ENCODE results near the gene FBXL20.
A peak's percentile ranks its signal among the peaks of the same experiment; 100 is the strongest.
"Not testable (repeated sequence)": the region's sequence is repeated elsewhere in the genome, so short reads cannot be mapped to it uniquely, and the experiment has no call there.

The FBXL20 gene

GRCh38 chr17:39401412-39402243, at the start of gene FBXL20:
TSS of gene FBXL20 (minus strand) at chr17:39401626. CDS start at chr17:39401402, 224 bp downstream.
- peak; percentile 94 for DNase-seq (ENCODE audit: low spot score)

DNA sequence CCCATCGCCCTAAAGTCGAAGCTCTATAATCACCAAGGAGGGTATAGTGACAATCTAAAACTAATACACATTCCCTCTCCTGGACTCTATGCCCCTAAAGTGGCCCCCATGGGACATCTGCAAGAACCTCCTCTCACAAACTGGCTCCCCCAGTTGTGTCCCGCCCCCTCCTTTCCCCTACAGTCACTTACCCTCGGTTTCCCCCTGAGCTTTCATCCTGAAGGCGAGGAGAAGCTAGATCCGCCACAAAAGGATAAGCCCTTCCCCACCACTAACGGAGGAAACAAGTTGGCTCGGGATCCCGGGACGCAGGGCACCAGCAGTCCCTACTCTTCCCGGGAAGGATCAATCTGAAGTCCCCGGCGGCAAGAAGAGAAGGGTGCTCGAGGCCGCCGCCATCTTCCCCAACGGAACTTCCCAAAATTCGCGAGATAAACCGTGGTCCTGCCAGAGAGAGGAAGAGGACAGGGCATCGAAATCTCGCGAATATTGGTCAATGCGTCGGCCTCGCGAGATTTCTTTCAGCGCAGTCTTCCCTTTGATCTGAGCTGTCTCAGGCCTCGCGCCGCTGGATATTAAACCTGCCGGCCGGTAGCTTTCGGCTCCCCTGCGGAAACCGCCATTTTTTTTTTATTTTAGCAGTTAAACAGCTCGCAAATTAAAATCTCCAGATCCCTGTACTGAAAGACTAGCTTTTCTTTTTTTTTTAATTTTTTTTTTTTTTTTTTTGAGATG, 49.6 kb upstream of the FBXL20 start, which contains the start of gene MED1:
Gene MED1 (minus strand): TSS at position 417 of the 735 bp plus-strand sequence. CDS start 201 bp downstream, at position 216.
- peak; percentile 99 for DNase-seq (ENCODE audit: low spot score)

GRCh38 chr17:39450051-39450450, 48.6 kb upstream of the FBXL20 start:
- DNase-seq (ENCODE audit: low spot score): no peak

- no peak for DNase-seq (ENCODE audit: low spot score)
Measured at GRCh38 chr17:39447561-39447960, 46.1 kb upstream of the FBXL20 start.

GRCh38 chr17:39443326-39443725, 41.9 kb upstream of the FBXL20 start:
- DNase-seq (ENCODE audit: low spot score): no peak

GRCh38 chr17:39439868-39440267, 38.4 kb upstream of the FBXL20 start:
- DNase-seq (ENCODE audit: low spot score): not testable (repeated sequence)

- DNase-seq (ENCODE audit: low spot score): no peak
Measured at GRCh38 chr17:39429600-39429999, 28.2 kb upstream of the FBXL20 start.

GRCh38 chr17:39416141-39416540, 14.7 kb upstream of the FBXL20 start:
- DNase-seq (ENCODE audit: low spot score): no peak

DNA sequence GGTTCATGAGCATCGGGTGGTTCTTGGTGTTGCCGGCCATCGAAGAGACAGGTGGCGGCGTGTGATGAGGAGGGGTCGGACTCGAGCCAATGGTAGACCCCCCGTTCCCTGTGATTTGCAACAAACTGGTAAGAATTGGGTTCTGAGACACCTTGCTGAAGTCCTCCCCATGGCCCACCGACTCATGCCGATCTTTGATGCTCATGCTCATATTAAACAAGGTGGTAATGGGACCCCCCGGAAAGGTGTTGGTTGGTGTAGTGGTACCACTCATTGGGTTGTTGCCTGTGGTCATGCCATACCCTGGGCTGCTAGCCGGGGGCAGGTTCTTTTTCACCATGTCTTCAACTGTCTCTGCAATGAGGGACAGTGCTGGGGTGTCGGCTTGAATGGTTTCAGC, 8.9 kb upstream of the FBXL20 start:
- no peak for DNase-seq (ENCODE audit: low spot score)

GRCh38 chr17:39408360-39408759, 6.9 kb upstream of the FBXL20 start:
- no peak for DNase-seq (ENCODE audit: low spot score)

- DNase-seq (ENCODE audit: low spot score): no peak
Measured at GRCh38 chr17:39406951-39407350, 5.5 kb upstream of the FBXL20 start.

DNA sequence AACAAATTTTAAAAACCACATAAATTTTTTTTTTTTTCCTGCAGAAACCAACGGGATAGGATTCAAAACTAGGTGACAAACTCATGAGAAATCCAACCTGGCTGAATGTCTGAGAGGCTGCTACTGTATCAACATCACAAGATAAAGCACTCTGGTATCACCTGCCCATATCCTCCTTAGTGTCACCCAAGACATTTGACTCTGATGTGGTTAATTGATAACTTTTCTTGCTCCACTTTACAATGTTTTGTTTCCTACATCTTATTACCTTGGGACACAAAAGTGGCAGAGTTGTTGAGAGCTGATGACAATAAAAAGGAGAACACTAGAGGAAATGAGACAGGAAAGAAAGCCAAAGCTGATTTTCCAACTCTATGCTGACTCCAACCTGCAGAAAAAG, 4.0 kb upstream of the FBXL20 start:
- no peak for DNase-seq (ENCODE audit: low spot score)

DNA sequence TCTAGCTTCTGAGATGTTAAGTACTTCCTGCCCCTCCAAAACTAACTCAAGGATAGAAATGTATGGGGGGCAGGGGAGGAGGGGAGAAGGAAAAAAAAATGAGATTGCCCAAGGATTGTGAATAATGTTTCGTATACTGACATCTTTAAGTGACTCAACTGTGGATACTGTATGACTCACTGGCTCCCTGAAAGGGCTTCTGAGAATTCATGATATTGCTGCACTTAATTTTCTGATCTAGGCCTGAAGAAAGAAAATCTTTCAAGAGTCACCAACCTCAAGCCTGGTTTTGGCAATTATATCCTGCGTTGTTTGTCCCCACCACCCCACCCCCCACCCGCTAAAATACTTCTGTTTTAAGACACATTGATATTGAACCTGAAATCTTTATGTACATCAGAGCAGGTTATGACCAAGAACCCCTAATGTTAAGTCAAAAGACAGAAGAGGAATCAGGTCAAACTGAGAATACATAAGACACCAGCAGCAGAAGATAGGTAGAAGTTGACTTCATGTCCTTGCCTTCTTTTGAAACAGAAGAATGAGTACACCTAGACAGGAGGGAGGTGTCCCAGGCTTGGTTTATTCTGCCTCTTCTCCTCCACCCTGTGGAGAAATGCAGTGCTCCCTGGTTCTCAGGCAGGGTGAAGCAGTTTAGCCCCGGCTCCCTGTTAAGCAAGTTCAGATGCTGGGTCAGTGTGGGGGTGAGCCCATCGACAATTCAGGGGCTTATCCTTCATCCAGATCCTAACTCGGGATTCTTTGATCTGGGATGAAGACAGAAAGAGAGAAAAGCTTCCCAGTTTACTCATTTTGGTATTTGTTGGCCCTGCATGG, 3.3 kb upstream of the FBXL20 start:
- DNase-seq (ENCODE audit: low spot score): no peak

DNA sequence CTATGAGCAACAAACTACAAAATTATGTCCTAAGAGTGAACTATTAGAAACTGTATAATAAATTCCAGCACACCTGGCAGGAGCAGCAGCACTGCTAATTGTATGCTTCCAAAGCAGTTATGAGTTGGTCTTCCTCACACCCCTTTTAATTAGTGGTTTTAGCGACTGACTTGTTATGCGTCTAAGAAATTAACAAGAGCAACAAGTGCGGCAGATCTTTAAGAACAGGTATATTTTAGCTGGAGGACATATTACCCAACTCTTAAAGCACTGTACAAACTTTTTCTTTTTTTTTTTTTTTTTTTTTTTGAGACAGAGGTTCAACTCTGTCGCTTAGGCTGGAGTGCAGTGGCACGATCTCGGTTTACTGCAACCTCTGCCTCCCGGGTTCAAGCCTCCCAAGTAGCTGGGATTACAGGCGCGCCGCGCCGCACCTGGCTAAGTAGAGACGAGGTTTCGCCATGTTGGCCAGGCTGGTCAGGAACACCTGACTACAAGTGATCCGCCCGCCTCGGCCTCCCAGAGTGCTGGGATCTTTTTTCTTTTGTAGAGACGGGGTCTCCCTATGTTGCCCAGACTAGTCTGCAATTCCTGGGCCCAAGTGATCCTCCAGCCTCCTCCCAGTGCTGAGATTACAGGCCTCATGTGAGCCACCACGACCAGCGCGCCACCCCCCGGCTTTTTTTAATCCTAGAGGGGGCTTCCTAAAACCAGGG, 1.6 kb upstream of the FBXL20 start:
- no peak for DNase-seq (ENCODE audit: low spot score)

DNA sequence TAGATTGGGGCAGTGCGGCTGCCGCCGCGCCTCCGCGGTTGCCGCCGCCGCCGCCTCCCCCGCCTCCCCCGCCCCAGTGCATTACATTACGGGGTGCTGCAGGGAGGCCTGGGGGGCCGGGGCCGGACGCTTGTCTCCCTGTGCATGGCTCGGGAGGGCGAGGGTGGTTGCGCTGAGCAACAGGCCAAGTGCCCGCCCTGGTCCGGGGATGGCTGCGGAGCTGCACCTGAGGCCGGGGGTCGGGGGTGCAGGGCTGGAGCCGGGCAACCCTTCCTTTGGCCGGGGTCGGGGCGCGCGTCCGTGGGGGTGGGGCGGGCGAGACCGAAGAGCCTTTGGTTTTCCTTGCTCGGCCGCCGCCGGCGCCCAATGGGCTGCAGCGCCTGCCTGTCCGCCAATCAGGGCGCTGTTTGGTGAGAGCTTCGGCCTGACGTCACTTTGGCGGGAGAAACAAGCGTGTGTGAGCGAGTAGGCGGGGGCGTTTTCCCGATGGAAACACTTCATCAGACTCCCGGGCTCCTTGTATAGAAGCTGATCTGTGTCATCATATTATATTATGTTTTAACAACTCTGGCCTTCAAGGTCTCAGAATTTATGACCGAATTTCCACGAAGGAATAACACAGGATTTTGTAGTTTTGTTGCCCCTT, 941 bp upstream of the FBXL20 start:
- DNase-seq (ENCODE audit: low spot score): peak; percentile 93

- peak; percentile 31 for DNase-seq (ENCODE audit: low spot score)
Measured at GRCh38 chr17:39400547-39401411, 647 bp downstream of the FBXL20 start.

- DNase-seq (ENCODE audit: low spot score): no peak
Measured at GRCh38 chr17:39399791-39400190, 1.6 kb downstream of the FBXL20 start.

DNA sequence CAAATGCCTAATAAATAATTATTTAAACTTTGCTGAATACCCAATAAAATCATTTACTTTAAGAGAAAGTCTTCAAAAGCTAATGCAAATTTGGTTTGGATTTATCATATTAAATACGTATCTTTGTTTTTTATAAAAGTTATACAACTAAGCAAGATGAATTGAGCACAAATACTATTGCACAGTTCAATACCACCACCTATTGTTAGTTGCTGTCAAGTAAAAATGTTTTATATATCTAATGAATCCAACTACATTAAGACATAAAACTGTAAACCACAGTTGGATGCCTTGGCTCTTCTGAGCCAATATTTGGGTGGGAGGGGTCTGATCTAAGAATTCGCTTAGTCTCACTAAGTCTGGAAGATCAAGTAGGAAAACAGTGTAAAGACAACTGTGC, 7.7 kb downstream of the FBXL20 start:
- no peak for DNase-seq (ENCODE audit: low spot score)

GRCh38 chr17:39391448-39391847, 10.0 kb downstream of the FBXL20 start:
- no peak for DNase-seq (ENCODE audit: low spot score)

- DNase-seq (ENCODE audit: low spot score): no peak
Measured at GRCh38 chr17:39385040-39385439, 16.4 kb downstream of the FBXL20 start.

Data from NAMALWA (cell line).